GM20431 (cell line): ENCODE data around the gene GYPB.
"Not testable (repeated sequence)": the region's sequence is repeated elsewhere in the genome, so short reads cannot be mapped to it uniquely, and the experiment has no call there.

ENCODE experiments used
- in situ Hi-C: fragments of 300-500 bp; cut with MseI, MboI; formaldehyde crosslinking; loops from one replicate; pipeline ENCODE4 v1.15.0; 2020; ENCODE audit warnings: low sequenced_read_pairs; ENCODE audit not compliant: unreplicated experiment

Gene GYPB

DNA sequence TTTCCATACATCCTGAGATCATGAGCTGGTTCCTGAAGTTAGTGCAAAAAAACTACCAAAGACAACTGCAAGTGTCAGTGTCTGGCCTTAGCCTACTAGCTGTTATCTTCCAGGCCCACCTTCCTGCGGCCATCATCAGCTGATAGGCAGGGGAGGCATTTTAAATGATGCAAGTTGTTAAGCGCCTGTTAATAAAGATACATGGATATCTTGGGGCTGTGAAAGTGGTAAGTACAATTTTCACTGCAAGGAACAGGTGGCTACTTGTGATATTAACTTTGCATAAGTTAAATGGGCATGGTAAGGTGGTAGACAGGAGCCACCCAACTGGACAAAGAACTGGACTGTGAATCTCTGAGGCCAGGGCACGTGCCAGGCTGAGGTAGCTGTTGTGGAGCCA is at the start of gene GYPB:
TSS of gene GYPB (minus strand) at position 104 of the 400 bp plus-strand sequence. CDS start at position 11, 93 bp downstream.
- in situ Hi-C loops, result not testable (repeated sequence)

DNA sequence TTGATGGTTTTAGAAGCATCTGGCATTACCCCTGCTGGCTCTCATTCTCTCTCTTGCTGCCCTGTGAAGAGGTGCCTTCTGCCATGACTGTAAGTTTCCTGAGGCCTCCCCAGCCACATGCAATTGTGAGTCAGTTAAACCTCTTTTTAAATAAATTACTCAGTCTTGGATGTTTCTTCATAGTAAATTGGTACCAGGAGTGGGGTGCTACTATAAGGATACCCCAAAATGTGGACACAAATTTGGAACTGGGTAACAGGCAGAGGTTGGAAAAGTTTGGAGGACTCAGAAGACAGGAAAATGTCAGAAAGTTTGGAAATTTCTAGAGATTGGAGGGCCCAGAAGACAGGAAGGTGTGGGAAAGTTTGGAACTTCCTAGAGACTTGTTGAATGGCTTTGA is 42.4 kb upstream of the GYPB start:
- in situ Hi-C loops, result not testable (repeated sequence)

DNA sequence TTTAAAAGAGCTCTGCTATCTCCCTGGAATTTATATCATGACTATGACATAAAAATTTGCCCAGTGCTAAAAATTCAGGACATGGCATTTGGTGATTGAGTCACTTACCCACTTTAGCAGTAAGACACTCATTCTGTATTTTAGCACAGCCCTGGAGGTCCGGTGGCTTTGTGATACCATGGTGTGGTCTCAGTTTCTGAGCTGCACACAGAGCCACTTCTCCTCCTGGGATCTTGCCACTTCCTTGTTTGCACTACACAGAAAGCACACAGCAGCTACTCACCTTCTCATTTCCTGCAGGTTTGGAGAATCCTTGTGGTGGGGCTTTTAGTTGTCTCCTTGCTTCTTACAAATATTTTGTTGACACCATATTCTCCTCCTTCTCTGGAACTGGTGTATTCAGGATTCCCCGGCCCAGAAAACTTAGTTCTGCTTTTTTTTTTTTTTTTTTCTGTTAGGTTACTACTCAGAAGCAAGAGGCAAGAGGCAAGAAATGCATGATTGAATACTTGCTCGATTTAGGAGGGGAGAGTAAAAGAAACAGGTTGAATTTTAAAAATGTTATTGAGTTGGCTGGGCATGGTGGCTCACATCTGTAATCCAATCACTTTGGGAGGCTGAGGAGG is 41.2 kb upstream of the GYPB start:
- in situ Hi-C loops, result not testable (repeated sequence)

DNA sequence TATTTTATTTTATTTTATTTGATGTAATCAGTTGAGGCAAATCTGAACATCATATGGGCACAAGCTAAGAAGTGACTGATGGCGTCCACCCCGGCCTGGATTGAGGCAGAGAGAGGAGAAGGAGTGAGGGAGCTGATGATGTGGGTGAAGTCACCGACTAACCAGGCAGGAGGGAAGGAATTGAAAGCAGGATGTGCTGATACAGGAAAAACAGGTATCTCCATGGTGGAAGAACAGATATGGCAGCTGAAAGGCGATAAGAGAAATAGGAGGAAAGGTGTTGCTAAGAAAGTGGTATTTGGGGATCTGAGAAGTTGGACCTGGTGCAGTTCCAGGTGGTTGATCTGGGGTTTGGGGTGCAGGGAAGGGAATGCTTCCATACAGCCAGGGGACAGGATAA is 37.6 kb upstream of the GYPB start:
- in situ Hi-C loops, result no loop called here

DNA sequence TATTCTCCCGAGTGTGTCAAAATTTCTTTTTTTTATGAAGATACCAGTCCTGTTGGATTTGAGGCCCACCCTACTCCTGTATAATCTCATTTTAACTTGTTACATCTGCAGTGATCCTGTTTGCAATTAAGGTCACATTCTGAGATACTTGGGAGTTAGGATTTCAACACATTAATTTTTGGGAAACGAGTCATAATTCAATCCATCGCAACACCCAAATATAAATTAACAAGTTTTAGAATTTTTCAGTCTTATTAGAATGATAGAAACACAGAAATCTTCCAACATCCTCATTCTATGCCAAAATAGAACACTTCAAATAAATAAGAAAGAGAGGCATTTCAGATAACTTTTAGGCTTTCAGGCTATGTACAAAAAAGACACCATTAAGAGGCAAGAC is 36.2 kb upstream of the GYPB start:
- in situ Hi-C loops, result not testable (repeated sequence)

DNA sequence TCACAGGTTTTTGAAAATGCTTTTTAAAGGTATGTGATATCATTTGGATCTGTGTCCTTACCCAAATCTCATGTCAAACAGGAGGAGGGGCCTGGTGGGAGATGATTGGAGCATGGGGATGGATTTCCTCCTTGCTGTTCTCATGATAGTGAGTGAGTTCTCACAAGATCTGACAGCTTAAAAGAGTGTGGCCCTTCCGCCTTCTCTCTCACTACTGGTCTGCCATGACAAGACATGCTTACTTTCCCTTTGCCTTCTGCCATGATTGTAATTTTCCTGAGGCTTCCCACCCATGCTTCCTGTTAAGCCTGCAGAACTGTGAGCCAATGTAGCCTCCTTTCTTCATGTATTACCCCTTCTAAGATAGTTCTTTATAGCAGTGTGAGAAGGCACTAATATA is 32.3 kb upstream of the GYPB start:
- in situ Hi-C loops, result not testable (repeated sequence)

DNA sequence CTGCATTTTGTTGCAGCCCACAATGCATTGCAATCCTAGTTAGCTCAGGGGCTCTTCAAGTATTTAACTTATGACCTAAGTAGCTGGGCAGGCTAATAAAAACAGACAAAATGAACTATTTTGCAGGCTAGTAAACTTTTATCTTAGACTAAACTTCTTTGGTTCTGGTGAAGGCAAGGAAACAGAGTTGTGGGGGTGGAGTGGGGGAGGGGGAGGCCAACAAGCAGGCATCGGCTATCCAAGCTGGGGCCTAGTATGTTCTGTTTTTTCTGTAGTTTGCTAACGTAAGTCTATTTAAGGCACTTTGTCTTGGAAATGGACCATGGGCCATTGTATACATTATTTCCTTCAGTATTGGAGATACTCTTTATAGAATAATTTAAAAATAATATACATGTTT is 31.5 kb upstream of the GYPB start:
- in situ Hi-C loops, result not testable (repeated sequence)

DNA sequence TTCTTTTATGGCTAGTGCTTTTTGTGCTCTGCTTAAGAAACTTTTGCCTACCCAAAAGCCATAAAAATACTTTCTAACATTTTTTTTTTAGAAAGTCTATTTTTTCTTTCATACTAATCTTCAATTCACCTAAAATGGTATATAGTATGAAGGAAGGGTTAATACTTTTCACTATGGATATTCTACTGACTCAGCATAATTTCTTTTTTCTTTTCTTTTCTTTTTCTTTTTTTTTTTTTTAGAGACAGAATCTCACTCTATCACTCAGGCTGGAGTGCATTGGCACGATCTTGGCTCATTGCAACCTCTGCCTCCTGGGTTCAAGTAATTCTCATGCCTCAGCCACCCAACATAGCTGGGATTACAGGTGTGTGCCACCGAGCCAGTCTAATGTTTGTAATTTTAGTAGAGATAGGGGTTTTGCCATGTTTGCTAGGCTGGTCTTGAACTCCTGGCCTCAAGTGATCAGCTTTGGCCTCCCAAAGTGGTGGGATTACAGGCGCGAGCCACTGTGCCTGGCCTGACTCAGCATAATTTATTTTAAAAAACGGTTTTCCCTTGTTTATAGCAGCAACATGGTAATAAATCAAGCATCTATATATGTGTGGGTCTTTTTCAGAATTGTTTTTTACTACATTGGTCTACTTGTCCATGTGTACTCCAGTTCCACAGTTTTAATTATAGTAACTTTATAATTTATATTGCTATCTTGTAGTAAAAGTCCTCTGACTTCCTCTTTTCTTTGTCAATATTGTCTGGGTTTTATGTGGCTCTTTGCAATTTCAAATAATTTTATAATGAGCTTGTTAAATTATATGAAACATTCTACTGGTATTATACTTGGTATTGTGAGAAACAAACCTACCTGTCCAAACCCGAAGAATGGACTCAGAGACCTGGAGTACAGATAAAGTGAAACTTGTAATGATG is 30.6 kb upstream of the GYPB start:
- in situ Hi-C loops, result not testable (repeated sequence)

DNA sequence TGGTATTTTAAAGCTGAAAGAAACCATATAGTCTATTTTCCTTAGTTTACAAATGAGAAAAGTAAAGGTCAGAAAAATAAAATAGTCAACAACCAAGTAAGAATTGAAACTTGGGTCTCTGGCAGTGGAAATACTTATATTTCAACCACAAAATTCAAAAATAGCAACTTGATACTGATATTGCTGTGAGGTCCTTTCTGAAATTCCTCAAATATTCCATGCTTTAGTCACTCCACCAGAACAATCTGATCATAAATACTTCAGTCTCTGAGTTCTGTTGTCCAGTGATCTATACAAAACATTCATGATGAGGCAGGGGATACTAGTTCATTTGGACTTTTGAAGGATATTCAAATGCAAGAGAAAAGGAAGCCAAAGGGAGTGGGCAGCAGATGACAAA is 25.8 kb upstream of the GYPB start:
- in situ Hi-C loops, result not testable (repeated sequence)

DNA sequence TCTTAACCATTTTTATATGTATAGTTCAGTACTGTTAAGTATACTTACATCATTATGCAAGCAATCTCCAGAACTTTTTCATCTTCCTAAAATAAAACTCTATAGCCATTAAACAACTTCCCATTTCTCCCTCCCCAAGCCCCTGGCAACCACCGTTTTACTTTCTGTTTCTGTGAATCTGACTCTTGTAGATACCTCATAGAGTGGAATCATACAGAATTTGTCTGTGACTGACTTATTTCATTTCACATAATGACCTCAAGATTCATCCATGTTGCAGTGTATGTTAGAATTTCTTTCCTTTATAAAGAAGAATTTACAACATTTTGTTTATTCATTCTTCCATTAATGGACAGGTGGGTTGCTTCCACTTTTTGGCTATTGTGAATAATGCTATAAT is 13.4 kb upstream of the GYPB start:
- in situ Hi-C loops, result not testable (repeated sequence)

DNA sequence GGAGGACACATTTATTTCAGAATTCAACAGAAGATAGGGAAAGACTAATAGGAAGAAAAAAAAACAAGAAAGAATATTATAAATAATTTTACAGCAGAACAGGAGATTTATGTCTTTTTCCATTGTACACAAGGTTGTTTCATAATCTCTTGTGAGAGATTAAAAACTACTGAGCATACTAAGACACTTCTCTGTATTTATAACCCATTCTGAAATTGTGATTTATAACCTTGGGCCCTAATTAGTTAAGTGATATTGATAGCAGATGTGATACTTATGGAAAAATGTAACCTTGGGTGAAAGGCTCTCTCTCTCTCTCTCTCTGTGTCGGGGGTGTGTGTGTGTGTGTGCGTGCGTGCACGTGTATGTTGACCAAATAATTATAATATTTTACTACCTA is 12.7 kb upstream of the GYPB start:
- in situ Hi-C loops, result not testable (repeated sequence)

DNA sequence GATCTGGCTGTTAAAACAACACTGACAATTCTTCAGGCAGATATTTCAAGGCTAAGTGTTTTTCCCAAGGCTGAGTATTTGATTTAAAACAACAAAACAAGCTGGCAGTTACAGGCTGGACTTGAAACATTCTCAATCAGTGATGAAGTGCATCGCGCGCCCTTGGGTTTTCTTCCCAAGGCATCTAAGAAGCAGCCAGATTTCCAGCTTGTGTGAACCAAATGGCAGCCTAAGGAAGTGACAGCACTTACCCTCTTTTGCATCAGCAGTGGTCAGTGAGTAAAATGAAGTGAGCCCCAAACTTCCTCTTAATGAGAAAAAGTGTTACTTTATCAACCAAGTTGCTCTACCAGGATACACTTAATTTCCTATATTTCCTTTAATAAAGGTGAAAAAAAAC is 12.2 kb upstream of the GYPB start:
- in situ Hi-C loops, result not testable (repeated sequence)

DNA sequence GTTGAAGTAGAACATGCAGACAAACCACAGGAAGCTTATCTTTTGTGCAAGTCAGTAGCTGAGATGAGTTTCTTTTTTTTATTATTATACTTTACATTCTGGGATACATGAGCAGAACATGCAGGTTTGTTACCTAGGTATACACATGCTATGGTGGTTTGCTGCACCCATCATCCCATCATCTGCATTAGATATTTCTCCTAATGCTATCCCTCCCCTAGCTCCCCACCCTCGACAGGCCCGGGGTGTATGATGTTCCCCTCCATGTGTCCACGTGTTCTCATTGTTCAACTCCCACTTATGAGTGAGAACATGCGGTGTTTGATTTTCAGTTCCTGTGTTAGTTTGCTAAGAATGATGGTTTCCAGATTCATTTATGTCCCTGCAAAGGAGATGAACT is 11.5 kb upstream of the GYPB start:
- in situ Hi-C loops, result not testable (repeated sequence)

DNA sequence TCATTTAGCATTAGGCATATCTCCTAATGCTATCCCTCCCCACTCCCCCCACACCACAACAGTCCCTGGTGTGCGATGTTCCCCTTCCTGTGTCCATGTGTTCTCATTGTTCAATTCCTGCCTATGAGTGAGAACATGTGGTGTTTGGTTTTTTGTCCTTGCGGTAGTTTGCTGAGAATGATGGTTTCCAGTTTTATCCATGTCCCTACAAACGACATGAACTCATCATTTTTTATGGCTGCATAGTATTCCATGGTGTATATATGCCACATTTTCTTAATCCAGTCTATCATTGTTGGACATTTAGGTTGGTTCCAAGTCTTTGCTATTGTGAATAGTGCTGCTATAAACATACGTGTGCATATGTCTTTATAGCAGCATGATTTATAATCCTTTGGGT is 7.5 kb upstream of the GYPB start:
- in situ Hi-C loops, result not testable (repeated sequence)

DNA sequence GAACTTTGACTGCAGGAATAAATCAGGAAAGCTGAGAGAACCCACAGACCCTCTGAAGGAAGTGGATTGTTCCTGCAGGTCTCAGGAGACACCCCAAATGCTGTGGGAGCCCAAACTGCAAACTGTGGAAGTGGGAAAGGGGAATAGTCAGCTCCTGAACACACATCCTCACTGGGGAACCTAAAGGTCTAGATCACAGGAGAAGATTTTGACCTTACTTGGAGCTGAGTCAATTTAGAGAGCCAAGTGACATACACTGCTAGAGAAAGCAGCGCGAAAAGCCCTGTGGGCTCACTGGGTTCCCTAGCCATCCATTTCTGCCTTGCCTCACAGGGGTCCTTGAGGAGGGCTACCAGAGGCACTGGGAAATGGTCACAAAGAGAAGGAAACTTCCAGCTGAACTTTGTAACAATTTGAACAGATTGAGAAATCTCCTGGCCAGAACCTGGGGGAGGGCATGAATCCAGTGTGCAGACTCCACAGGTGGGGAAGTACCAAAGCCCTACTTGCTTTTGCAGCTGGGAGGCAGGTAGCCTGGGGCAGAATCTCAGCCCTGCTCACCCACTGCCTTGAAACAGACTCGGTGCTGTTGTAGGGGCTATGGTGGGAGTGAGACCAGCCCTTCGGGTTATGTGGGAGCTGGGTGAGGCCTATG is 5.3 kb upstream of the GYPB start:
- in situ Hi-C loops, result not testable (repeated sequence)

DNA sequence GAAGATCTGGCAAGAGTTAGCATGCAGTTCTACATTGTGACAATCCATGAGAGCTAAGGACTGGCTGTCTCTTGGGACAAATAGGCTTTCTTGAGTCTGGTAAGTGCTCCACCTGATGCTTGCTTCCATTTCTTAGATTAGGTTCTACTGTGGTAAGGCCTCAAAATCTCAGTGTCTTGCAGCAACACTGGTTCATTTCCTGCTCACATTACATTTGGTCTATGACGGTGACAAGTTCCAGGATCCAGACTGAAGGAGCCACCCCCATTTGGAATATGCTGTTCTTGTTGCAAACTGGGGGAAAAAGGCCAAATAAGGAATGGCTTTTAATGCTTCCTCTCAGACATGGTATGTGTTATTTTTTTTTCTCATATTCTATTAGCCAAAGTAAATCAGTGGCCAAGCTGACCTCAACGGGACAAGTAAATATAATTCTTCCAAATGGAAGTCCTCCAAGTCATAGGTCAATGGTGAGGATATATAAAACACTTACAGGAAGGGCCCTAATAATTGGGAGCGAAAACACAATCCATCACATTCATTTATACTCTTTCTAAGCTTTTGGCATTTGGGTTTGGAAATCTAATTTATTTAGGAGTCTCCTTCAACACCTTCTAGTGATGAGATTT is 3.7 kb upstream of the GYPB start:
- in situ Hi-C loops, result not testable (repeated sequence)

DNA sequence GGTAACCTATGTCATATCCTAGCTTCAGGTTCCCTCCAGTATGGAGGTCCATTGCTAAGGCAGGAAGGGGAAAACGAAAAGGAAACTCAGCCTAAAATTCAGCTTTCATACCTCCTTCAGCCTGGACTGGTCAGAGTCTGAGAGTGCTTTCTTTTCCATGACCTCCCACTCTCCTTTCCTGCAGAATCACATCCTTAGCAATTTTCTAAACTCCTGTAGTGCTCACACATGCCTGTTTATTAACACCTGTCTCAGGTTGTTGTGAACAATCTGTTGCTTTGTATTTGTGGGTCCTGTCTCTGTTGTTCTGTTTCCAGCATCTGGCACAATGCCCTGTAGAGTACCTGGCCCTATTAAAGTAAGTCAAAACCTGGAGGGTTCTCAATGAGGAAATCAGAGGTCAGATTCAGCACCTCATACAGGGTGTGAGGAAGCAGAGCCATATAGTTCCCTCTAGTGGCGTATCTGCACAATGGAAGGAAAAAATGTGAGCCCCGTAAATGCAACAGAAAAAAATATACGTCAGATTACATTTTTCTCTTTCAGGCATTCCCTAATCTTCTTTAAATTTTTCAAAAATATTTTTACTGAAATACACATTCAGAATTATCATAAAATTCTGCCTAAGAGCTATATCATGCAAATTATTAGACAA is 2.3 kb upstream of the GYPB start:
- in situ Hi-C loops, result not testable (repeated sequence)

DNA sequence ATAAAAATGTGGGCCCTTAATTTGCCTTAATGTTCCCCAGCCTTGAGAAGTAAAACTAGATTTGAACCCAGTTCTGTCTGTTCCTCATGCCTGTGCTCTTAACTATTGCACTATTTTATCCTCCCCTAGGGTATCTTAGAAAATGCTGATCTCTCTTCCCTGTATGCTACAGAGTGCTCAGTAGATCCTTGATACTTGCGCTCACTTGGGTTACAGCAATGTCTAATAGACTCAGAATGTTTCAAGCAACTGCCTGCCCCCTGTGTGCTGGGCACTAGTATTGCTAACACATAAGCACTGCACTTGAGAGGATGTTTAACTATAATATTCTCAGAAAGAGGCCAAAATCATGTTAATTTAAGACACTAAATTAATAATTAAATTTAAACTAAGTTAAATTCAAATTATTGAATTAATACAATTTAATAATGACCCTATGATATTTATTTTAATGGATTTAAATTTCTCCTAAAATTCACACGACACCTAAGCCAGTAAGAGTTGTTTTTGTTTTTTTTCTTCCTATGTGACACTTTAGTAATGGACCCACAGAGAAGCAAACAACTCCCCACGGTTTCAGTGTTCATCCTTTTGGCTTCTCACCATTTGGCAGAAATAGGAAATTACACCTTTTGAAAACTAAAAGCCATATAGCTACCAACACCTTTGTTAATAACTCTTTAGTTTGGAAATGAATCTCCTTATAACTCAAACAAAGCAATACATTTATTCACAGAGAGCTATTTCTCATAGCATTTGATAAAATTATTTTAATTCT is 768 bp downstream of the GYPB start:
- in situ Hi-C loops, result not testable (repeated sequence)

DNA sequence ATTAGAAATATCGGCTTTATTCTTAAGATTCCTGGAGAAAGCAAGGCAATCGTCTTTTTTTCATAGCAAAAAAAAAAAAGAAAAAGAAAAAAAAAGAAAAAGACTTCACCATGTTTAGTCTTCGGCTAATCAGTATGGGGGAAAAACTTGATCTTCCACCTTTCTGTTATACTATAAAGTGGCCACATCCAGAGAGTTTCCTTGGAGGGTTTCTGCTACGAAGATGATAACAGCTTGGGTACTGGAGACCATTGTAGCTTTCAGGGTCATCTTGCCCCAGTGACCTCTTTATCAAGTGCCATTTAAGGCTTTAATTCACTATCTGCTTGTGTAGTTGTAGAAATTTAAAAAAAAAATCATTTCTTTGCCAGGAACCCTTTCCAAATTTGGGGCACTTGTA is 1.9 kb downstream of the GYPB start:
- in situ Hi-C loops, result not testable (repeated sequence)
